ENCODE data around the gene LRP6. TPM values are rescaled to one million over a fixed set of nuclear protein-coding genes. Genes with fewer than 3 reads are reported as not detected.

Gene LRP6
- total RNA-seq, 2 donors from 2014 or later: 23.1 to 26.7 TPM

DNA sequence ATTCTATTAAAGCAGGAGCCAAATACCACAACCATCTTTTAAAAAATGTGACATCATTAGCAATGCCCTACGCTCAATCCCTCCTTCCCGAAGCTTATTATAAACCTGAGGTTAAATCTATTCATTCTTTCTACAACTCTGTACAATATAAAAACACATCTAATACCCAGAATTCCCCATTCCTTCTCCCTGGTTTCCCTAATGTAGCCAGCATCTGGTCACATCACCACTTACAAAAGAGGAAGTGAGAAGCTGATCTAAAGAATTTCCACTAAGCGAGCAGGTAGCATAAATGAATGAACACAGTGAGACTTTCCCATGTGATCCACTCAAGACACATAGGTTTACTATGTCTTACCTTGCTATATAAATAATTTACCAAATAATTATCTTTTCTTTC, 90.4 kb downstream of the LRP6 start:
- intact Hi-C loops (cut with DNase I): no loop called here
- Histone ChIP-seq H3K9me3 (no peaks in the 10 kb centered on the region), H3K4me1 (peaks cover 12% of the 10 kb centered on the region), H3K27ac (peak overlapping the region in 1 of 4 donors; percentile 19), H3K27me3 (no peaks in the 10 kb centered on the region), H3K4me3 (no peak overlapping the region), H3K36me3 (replicated peaks in 1 of 2; ENCODE audit: insufficient read depth in 1 of 2, low read depth in 2 of 2) (no peaks in the 10 kb centered on the region)
- no peak for ATAC-seq
- 91 to 96% methylated on average over 3 of the region's 3 CpGs for WGBS, 2 donors
- DNase-seq: no peak
- TF ChIP-seq, protein P1, sequence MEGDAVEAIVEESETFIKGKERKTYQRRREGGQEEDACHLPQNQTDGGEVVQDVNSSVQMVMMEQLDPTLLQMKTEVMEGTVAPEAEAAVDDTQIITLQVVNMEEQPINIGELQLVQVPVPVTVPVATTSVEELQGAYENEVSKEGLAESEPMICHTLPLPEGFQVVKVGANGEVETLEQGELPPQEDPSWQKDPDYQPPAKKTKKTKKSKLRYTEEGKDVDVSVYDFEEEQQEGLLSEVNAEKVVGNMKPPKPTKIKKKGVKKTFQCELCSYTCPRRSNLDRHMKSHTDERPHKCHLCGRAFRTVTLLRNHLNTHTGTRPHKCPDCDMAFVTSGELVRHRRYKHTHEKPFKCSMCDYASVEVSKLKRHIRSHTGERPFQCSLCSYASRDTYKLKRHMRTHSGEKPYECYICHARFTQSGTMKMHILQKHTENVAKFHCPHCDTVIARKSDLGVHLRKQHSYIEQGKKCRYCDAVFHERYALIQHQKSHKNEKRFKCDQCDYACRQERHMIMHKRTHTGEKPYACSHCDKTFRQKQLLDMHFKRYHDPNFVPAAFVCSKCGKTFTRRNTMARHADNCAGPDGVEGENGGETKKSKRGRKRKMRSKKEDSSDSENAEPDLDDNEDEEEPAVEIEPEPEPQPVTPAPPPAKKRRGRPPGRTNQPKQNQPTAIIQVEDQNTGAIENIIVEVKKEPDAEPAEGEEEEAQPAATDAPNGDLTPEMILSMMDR (IDR thresholded peaks at IDR 0.05): no peak
- no peak for TF ChIP-seq POLR2A (IDR thresholded peaks at IDR 0.05)

DNA sequence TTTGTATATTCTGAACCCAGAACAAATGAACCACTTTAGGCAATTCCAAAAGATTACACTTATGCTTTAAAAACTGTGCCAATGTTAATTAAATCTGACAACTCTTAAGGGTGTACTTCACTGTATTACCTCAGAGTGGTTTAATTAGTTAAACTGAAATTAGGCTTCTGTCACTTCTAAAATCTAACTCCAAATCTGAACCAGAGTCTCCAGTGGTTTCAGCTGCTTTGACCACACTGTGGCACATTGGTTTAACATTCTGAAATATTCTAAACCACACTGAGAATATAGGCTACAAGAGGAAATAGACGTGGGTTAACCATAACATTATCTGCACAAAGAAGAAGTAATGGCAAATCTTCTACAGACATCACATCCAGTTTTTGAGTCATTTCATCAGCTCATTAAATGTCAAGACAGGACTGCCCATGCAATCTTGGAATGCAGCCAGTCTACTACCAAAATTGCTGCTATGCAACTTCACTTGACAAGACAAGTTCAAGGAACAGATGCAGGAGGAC, 94.8 kb downstream of the LRP6 start:
- intact Hi-C loops (cut with DNase I): no loop called here
- WGBS, 2 donors: 53 to 66% methylated on average over 1 of the region's 1 CpG
- H3K4me3 ChIP-seq: no peak overlapping the region
- ATAC-seq: no peak
- peak in 1 of 4 donors; percentile 13 for DNase-seq
- H3K9me3 ChIP-seq: no peaks in the 10 kb centered on the region
- H3K27ac ChIP-seq: no peak overlapping the region
- H3K36me3 ChIP-seq (replicated peaks in 1 of 2; ENCODE audit: insufficient read depth in 1 of 2, low read depth in 2 of 2): no peaks in the 10 kb centered on the region
- H3K4me1 ChIP-seq: peaks cover 22% of the 10 kb centered on the region
- TF ChIP-seq, protein P1 (IDR thresholded peaks at IDR 0.05): no peak
- no peak for TF ChIP-seq POLR2A (IDR thresholded peaks at IDR 0.05)
- H3K27me3 ChIP-seq: no peaks in the 10 kb centered on the region

DNA sequence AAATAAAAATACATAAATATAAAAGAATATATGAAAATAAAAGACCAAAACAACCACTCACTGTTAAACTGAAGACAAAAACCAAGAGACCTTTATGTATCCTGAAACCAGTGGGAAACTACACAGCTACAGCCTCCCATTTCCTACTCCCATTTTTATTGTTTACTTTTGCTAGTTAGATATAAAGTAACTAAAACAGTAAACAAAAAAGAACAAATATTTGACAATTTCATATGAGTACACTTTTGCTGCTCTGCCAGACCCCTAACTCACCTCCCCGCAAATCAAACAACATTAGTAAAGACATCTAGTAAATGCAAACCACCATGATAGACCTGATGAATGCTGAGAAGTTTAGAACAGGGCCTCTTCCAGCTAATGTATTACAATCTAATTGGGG, 99.0 kb downstream of the LRP6 start:
- Histone ChIP-seq H3K27ac (peak overlapping the region in 2 of 4 donors; percentile 17 to 41), H3K4me1 (peaks cover 14% of the 10 kb centered on the region), H3K36me3 (replicated peaks in 1 of 2; ENCODE audit: insufficient read depth in 1 of 2, low read depth in 2 of 2) (no peaks in the 10 kb centered on the region), H3K4me3 (no peak overlapping the region), H3K27me3 (no peaks in the 10 kb centered on the region), H3K9me3 (no peaks in the 10 kb centered on the region)
- ATAC-seq: no peak
- intact Hi-C loops (cut with DNase I): no loop called here
- WGBS, 2 donors: 28 to 30% methylated on average over 1 of the region's 1 CpG
- DNase-seq: no peak
- TF ChIP-seq, protein P1 (IDR thresholded peaks at IDR 0.05): no peak
- TF ChIP-seq POLR2A (IDR thresholded peaks at IDR 0.05): no peak

DNA sequence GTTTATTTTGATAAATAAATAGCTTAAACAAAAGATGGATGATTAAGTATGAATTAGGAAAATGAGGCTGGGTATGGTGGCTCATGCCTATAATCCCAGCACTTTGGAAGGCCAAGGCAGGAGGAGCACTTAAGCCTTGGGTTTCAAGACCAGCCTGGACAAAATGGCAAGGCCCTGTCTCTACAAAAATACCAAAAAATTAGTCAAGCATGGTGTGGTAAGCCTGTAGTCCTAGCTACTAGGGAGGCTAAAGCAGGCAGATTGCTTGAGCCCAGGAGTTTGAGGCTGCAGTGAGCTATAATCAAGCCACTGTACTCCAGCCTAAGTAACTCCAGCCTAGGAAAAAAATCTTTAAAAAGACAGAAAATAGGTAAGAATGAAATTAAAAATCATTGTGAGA, 100.1 kb downstream of the LRP6 start:
- Histone ChIP-seq H3K36me3 (replicated peaks in 1 of 2; ENCODE audit: insufficient read depth in 1 of 2, low read depth in 2 of 2) (no peaks in the 10 kb centered on the region), H3K27me3 (no peaks in the 10 kb centered on the region)
- intact Hi-C loops (cut with DNase I): no loop called here

DNA sequence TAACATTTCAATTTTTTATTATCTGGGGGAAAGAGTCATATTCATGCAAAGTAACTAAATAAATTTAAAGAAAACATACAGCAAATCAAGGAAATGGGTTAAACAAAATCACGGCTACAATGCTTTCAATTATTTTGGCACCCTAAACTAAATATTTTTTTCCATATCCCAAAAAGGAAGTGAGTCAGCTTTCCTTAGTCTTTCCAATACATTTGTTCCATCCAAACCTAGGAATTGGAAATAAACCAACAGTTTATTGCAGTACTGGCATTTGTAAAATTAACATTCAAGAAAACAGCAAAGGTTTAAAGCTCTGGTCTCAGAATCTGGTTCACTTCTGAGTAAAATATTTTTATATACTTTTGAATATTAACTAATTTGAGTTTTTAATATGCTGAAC, 106.9 kb downstream of the LRP6 start:
- Histone ChIP-seq H3K4me1 (no peaks in the 10 kb centered on the region), H3K4me3 (no peak overlapping the region), H3K9me3 (no peaks in the 10 kb centered on the region), H3K27me3 (no peaks in the 10 kb centered on the region), H3K27ac (no peak overlapping the region), H3K36me3 (replicated peaks in 1 of 2; ENCODE audit: insufficient read depth in 1 of 2, low read depth in 2 of 2) (peaks cover 0 to 2% of the 10 kb centered on the region in 2 donors)
- ATAC-seq (no peak), DNase-seq (no peak)
- 70 to 78% methylated on average over 1 of the region's 1 CpG for WGBS, 2 donors
- intact Hi-C loops (cut with DNase I): loop anchor here (10.0 kb wide), 1 partner anchor 165 kb away; no protein-coding TSS in a partner anchor
- TF ChIP-seq POLR2A (IDR thresholded peaks at IDR 0.05): no peak
- TF ChIP-seq, protein P1 (IDR thresholded peaks at IDR 0.05): no peak

More for the DNA sequence above, 100.1 kb downstream of the LRP6 start:
- H3K4me1 ChIP-seq: peaks cover 14% of the 10 kb centered on the region
- H3K27ac ChIP-seq: no peak overlapping the region
- H3K4me3 ChIP-seq: no peak overlapping the region
- no peaks in the 10 kb centered on the region for H3K9me3 ChIP-seq
- DNase-seq: no peak
- ATAC-seq: no peak
- TF ChIP-seq, protein P1 (IDR thresholded peaks at IDR 0.05): no peak
- no peak for TF ChIP-seq POLR2A (IDR thresholded peaks at IDR 0.05)
